HepG2 (cell line): ENCODE results near the gene ERF. TPM values are rescaled to one million over a fixed set of nuclear protein-coding genes. Genes with fewer than 3 reads are reported as not detected.

Experiments
- CENPT ChIP-seq: sonication (generic); formaldehyde crosslinking; IDR thresholded peaks from 2 replicates; pipeline ENCODE4 v1.8.0; 2022; ENCODE audit warnings: low read depth, mild to moderate bottlenecking, moderate library complexity, missing genetic modification reagents
- DDIT3 ChIP-seq: sonication (generic); formaldehyde crosslinking; IDR thresholded peaks from 2 replicates; pipeline ENCODE4 v1.4.0; 2020; ENCODE audit warnings: mild to moderate bottlenecking, missing genetic modification reagents
- FOXO1 ChIP-seq: sonication (generic); formaldehyde crosslinking; IDR thresholded peaks from 2 replicates; pipeline ENCODE4 v1.4.0; 2020; ENCODE audit warnings: missing genetic modification reagents
- KDM4B ChIP-seq: sonication (generic); formaldehyde crosslinking; IDR thresholded peaks from 2 replicates; pipeline ENCODE4 v1.4.0; 2020; ENCODE audit warnings: missing genetic modification reagents
- MAFG ChIP-seq: sonication (generic); formaldehyde crosslinking; IDR thresholded peaks from 2 replicates; pipeline ENCODE4 v1.5.1; 2020; ENCODE audit warnings: mild to moderate bottlenecking, missing genetic modification reagents
- NFIB ChIP-seq: sonication (generic); formaldehyde crosslinking; IDR thresholded peaks from 2 replicates; pipeline ENCODE4 v1.9.0; 2021; ENCODE audit warnings: missing genetic modification reagents, mild to moderate bottlenecking, borderline replicate concordance
- POLR2A ChIP-seq, 2 experiments: IDR thresholded peaks; 2 replicates each; pipeline ENCODE4 v1.6.1; 2011; ENCODE audit warnings: low read depth in 2 of 2, low read length in 2 of 2, mild to moderate bottlenecking in 1 of 2, moderate library complexity in 1 of 2; ENCODE audit not compliant: insufficient read depth in 1 of 2
- RELA ChIP-seq: sonication (generic); formaldehyde crosslinking; IDR thresholded peaks from 2 replicates; pipeline ENCODE4 v1.4.0; 2020; ENCODE audit warnings: missing genetic modification reagents
- RFX1 ChIP-seq: fragments of 450-650 bp; IDR thresholded peaks from 2 replicates; pipeline ENCODE4 v1.6.1; 2017
- SRSF4 ChIP-seq: fragments of 200-400 bp; formaldehyde crosslinking; IDR thresholded peaks from one replicate; pipeline ENCODE4 v1.6.1; 2018; ENCODE audit warnings: mild to moderate bottlenecking, low read depth, low read length, moderate library complexity; ENCODE audit not compliant: poor library complexity, severe bottlenecking
- SRY ChIP-seq: sonication (generic); formaldehyde crosslinking; IDR thresholded peaks from 2 replicates; pipeline ENCODE4 v1.8.0; 2022; ENCODE audit warnings: mild to moderate bottlenecking, missing genetic modification reagents
- TCF12 ChIP-seq, 2 experiments: fragments of 450-650 bp in 1 of 2; sonication (generic) in 1 of 2; formaldehyde crosslinking in 1 of 2; IDR thresholded peaks; 2 replicates each; pipeline versions ENCODE4 v1.6.1 to v1.8.0; 2017 to 2022; ENCODE audit warnings: antibody characterized with exemption in 1 of 2, mild to moderate bottlenecking in 1 of 2, missing genetic modification reagents in 1 of 2, moderate library complexity in 1 of 2
- TSC22D2 ChIP-seq: sonication (generic); formaldehyde crosslinking; IDR thresholded peaks from 2 replicates; pipeline ENCODE4 v1.5.1; 2020; ENCODE audit warnings: missing genetic modification reagents, mild to moderate bottlenecking, borderline replicate concordance
- ZNF225 ChIP-seq: sonication (generic); formaldehyde crosslinking; IDR thresholded peaks from 2 replicates; pipeline ENCODE4 v1.4.0; 2020; ENCODE audit warnings: mild to moderate bottlenecking, missing genetic modification reagents
- ZNF234 ChIP-seq: sonication (generic); formaldehyde crosslinking; conservative IDR thresholded peaks from 2 replicates; pipeline ENCODE4 v1.5.1; 2020; ENCODE audit warnings: mild to moderate bottlenecking, missing genetic modification reagents
- ZNF343 ChIP-seq: sonication (generic); formaldehyde crosslinking; IDR thresholded peaks from 2 replicates; pipeline ENCODE4 v1.4.0; 2020; ENCODE audit warnings: mild to moderate bottlenecking, missing genetic modification reagents
- ZNF543 ChIP-seq: sonication (generic); formaldehyde crosslinking; IDR thresholded peaks from 2 replicates; pipeline ENCODE4 v1.4.0; 2020; ENCODE audit warnings: mild to moderate bottlenecking, missing genetic modification reagents
- ZNF672 ChIP-seq: sonication (generic); formaldehyde crosslinking; IDR thresholded peaks from 2 replicates; pipeline ENCODE4 v1.8.1; 2022; ENCODE audit warnings: missing genetic modification reagents
- ZNF891 ChIP-seq: sonication (generic); formaldehyde crosslinking; IDR thresholded peaks from 2 replicates; pipeline ENCODE4 v1.5.0; 2020; ENCODE audit warnings: mild to moderate bottlenecking, missing genetic modification reagents
- ZSCAN21 ChIP-seq: sonication (generic); formaldehyde crosslinking; IDR thresholded peaks from 2 replicates; pipeline ENCODE4 v1.8.0; 2022; ENCODE audit warnings: mild to moderate bottlenecking, missing genetic modification reagents, moderate library complexity, borderline replicate concordance
- ZUFSP ChIP-seq: sonication (generic); formaldehyde crosslinking; IDR thresholded peaks from 2 replicates; pipeline ENCODE4 v1.9.0; 2021; ENCODE audit warnings: missing genetic modification reagents, mild to moderate bottlenecking, borderline replicate concordance
- polyA plus RNA-seq, 8 experiments: library from polyadenylated mRNA; depleted of rRNA in 3 of 8; stranded (reverse) in 7 of 8; unstranded in 1 of 8; fragments of >200 nt; fragmentation: Illumina TruSeq in 4 of 8; extraction: Trizol in 4 of 8; gene quantifications; 2 replicates each; pipeline versions ENCODE4 v1.2.1 to v1.2.3, GENCODE V29; 2011 to 2016; ENCODE audit warnings: low read depth in 4 of 8, missing spikeins in 1 of 8, mixed read lengths in 1 of 8; ENCODE audit not compliant: insufficient read depth in 1 of 8
- total RNA-seq, 5 experiments: library from RNA; depleted of rRNA; stranded (reverse); fragments of >200 nt; fragmentation: Illumina TruSeq; extraction: Trizol; gene quantifications; 2 replicates each; pipeline ENCODE4 v1.2.3, GENCODE V29; 2016; ENCODE audit warnings: low read depth in 1 of 5
- TF ChIP-seq, protein P1 (sequence below): sonication (generic); formaldehyde crosslinking; IDR thresholded peaks from 2 replicates; pipeline ENCODE4 v1.4.0; 2020; ENCODE audit warnings: missing genetic modification reagents, mild to moderate bottlenecking, borderline replicate concordance
- TF ChIP-seq, protein P2 (sequence below): sonication (generic); formaldehyde crosslinking; IDR thresholded peaks from 2 replicates; pipeline ENCODE4 v1.4.0; 2020; ENCODE audit warnings: low read depth, mild to moderate bottlenecking, missing genetic modification reagents
- TF ChIP-seq, protein P3 (sequence below): sonication (generic); formaldehyde crosslinking; IDR thresholded peaks from 2 replicates; pipeline ENCODE4 v1.4.0; 2020; ENCODE audit warnings: missing genetic modification reagents
- TF ChIP-seq, protein P4 (sequence below): sonication (generic); formaldehyde crosslinking; IDR thresholded peaks from 2 replicates; pipeline ENCODE4 v1.8.1; 2023; ENCODE audit warnings: mild to moderate bottlenecking, moderate library complexity, missing genetic modification reagents

Gene ERF
- total and polyA plus RNA-seq, 2 of the 13 experiments (the other 11 are each of a cell fraction or from before 2014, with no cell fraction given) = 67.1 to 69.9 TPM

DNA sequence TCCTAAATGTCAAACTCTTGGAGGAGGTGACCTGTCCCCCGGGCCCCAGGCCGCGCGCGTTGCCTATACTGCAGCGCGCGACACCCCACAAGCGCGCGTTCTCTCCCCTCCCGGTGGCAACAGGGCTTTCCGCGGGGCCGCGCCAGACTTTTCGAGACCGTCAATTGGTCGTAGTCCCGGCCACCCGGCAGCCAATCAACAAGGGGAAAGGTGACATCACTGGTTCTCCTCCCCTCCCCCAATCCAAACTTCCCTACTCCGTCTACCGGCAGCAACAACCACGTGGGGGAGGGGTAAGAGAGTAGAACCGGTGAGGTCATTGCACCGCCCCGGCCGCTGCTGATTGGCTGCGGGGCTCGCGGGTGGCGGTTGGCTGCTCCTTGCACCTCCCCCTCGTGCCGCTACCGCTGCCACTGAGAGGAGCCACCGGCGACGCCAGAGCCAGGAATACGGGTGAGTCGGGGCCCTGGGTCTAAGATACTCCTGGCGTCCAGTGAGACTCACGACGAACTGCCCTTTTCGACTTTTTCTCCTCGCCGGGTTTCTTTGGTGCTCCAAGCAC, 13.3 kb upstream of the ERF start (continued):
- no peak for TF ChIP-seq SRY (CRISPR knock-in tag)
- TF ChIP-seq FOXO1 = peak; percentile 8; the same call in 1 of the 2 replicates
- TF ChIP-seq ZSCAN21 (CRISPR knock-in tag) = 0 out of 2 replicates have a peak, but pooled peaks have one; percentile 55
- TF ChIP-seq ZNF672 (CRISPR knock-in tag) = no peak
- TF ChIP-seq SRSF4 = no peak
- no peak for TF ChIP-seq ZUFSP (CRISPR knock-in tag)
- TF ChIP-seq ZNF234 (CRISPR knock-in tag) = no peak
- TF ChIP-seq MAFG (CRISPR knock-in tag) = no peak
- TF ChIP-seq, protein P1, sequence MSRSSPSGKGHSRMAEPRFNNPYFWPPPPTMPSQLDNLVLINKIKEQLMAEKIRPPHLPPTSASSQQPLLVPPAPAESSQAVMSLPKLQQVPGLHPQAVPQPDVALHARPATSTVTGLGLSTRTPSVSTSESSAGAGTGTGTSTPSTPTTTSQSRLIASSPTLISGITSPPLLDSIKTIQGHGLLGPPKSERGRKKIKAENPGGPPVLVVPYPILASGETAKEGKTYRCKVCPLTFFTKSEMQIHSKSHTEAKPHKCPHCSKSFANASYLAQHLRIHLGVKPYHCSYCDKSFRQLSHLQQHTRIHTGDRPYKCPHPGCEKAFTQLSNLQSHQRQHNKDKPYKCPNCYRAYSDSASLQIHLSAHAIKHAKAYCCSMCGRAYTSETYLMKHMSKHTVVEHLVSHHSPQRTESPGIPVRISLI = no peak
- TF ChIP-seq ZNF543 (CRISPR knock-in tag) = no peak
- TF ChIP-seq CENPT (CRISPR knock-in tag) = no peak
- TF ChIP-seq, protein P2, sequence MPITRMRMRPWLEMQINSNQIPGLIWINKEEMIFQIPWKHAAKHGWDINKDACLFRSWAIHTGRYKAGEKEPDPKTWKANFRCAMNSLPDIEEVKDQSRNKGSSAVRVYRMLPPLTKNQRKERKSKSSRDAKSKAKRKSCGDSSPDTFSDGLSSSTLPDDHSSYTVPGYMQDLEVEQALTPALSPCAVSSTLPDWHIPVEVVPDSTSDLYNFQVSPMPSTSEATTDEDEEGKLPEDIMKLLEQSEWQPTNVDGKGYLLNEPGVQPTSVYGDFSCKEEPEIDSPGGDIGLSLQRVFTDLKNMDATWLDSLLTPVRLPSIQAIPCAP (CRISPR knock-in tag) = no peak
- no peak for TF ChIP-seq NFIB (CRISPR knock-in tag)
- TF ChIP-seq, protein P3, sequence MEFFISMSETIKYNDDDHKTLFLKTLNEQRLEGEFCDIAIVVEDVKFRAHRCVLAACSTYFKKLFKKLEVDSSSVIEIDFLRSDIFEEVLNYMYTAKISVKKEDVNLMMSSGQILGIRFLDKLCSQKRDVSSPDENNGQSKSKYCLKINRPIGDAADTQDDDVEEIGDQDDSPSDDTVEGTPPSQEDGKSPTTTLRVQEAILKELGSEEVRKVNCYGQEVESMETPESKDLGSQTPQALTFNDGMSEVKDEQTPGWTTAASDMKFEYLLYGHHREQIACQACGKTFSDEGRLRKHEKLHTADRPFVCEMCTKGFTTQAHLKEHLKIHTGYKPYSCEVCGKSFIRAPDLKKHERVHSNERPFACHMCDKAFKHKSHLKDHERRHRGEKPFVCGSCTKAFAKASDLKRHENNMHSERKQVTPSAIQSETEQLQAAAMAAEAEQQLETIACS (CRISPR knock-in tag) = peak; percentile 96
- TF ChIP-seq ZNF891 = peak; percentile 72
- TF ChIP-seq TSC22D2 (CRISPR knock-in tag) = no peak
- TF ChIP-seq DDIT3 (CRISPR knock-in tag) = no peak
- peak; percentile 50; the same call in 1 of the 2 replicates for TF ChIP-seq KDM4B (CRISPR knock-in tag)
- no peak; the same call in 1 of the 2 replicates for TF ChIP-seq RFX1
- TF ChIP-seq POLR2A (IDR thresholded peaks at IDR 0.05; ENCODE audit: insufficient read depth in 1 of 2, low read depth in 2 of 2, low read length in 2 of 2) = peak; percentile 45 to 79; a peak in 3 of 4 replicates
- no peak for TF ChIP-seq ZNF343
- no peak for TF ChIP-seq ZNF225 (CRISPR knock-in tag)
- no peak for TF ChIP-seq TCF12 (IDR thresholded peaks at IDR 0.05)
- TF ChIP-seq TCF12 (CRISPR knock-in tag; IDR thresholded peaks at IDR 0.05) = no peak
- no peak for TF ChIP-seq RELA (CRISPR knock-in tag)
- TF ChIP-seq, protein P4, sequence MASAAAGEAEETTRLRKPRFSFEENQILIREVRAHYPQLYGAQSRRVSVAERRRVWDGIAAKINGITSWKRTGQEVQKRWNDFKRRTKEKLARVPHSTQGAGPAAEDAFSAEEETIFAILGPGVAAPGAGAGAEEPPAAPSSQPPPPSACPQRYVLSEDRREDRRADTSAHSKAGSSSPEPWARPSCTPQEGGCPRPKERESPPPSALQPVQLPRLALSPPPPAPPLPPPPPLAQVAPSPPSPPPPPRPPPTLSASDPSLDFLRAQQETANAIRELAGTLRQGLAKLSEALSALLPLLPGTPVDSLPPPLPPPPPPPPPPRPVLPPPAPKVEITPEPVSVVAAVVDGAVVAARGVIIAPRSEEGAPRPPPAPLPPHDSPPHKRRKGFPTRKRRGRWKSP = 0 out of 2 replicates have a peak, but pooled peaks have one; percentile 65
